ENCODE results near the gene SLC7A7. TPM values are rescaled to one million over a fixed set of nuclear protein-coding genes. Genes with fewer than 3 reads are reported as not detected.
"Not testable (repeated sequence)": the region's sequence is repeated elsewhere in the genome, so short reads cannot be mapped to it uniquely, and the experiment has no call there.

The SLC7A7 gene
- total RNA-seq, 1 donor from 2014 or later: 0.79 TPM

DNA sequence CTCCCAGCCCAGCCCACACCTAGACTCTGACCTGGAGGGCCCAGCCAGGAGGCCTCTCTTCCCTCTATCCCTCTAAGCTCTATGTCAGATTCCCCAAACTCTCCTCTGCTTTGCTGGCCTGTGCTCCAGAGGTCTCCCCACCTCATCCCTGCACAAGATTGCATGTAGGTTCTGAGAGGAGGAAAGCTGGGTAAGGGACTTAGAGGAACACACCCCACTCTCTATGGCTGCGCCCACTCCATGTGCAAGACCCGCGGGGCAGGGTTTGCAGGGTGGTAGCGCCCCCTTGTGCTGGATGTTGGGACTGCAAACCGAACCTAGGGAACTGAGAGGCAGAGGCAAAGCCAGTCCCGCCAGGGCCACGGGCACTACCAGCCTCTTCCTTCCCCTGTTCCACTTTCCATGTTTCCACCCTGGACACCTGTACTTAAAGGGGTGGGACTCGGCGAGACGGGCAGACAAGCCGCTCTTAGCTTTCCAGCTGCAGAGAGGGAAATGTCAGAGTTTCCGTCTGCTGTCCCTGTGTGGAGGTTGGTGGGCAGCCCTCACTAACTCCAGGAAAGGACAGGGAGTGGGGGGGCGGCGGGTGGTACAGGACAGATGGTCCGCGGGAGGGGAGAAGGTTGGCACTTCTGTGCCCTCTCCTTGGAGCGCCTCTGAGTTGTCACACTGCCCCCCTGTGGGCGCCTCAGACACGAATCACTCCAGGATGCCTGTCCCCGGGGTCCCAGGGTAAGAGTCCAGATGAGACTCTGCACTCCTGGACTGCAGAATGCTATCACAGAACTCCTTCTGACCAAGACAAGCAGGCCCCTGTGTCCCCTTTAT is 37.9 kb upstream of the SLC7A7 start:
- Histone ChIP-seq H3K36me3 (ENCODE audit: control insufficient read depth, insufficient read depth, low read length) (no peaks in the 10 kb centered on the region), H3K4me3 (ENCODE audit: low read depth, low read length) (peak overlapping the region; percentile 43), H3K27me3 (ENCODE audit: control insufficient read depth, insufficient read depth, low read length) (no peaks in the 10 kb centered on the region)
- DNase-seq (ENCODE audit: low read depth): peak; percentile 68
- no peak for FAIRE-seq
- TF ChIP-seq, protein P1, sequence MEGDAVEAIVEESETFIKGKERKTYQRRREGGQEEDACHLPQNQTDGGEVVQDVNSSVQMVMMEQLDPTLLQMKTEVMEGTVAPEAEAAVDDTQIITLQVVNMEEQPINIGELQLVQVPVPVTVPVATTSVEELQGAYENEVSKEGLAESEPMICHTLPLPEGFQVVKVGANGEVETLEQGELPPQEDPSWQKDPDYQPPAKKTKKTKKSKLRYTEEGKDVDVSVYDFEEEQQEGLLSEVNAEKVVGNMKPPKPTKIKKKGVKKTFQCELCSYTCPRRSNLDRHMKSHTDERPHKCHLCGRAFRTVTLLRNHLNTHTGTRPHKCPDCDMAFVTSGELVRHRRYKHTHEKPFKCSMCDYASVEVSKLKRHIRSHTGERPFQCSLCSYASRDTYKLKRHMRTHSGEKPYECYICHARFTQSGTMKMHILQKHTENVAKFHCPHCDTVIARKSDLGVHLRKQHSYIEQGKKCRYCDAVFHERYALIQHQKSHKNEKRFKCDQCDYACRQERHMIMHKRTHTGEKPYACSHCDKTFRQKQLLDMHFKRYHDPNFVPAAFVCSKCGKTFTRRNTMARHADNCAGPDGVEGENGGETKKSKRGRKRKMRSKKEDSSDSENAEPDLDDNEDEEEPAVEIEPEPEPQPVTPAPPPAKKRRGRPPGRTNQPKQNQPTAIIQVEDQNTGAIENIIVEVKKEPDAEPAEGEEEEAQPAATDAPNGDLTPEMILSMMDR (IDR thresholded peaks at IDR 0.05; ENCODE audit: insufficient read depth, low read length, severe bottlenecking): peak; percentile 93

DNA sequence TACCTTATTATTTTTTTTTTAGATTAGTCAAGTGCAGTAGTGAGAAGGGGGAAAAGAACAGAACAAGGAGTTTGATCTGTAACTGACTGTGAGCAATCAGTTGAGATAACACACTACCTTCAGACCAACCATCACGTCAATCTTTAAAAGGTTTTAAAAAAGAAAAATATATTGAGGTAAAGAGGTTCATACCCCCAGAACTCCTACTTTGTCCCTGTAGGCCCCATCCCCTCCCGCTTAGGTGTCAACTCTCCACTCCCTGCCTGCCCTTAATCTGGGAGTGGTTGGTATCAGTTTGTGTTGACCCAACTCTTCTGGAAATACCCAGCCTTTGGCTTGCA is 37.3 kb upstream of the SLC7A7 start:
- no peak for FAIRE-seq
- Histone ChIP-seq H3K36me3 (ENCODE audit: control insufficient read depth, insufficient read depth, low read length) (no peaks in the 10 kb centered on the region), H3K4me3 (ENCODE audit: low read depth, low read length) (no peak overlapping the region), H3K27me3 (ENCODE audit: control insufficient read depth, insufficient read depth, low read length) (no peaks in the 10 kb centered on the region)
- TF ChIP-seq, protein P1 (IDR thresholded peaks at IDR 0.05; ENCODE audit: insufficient read depth, low read length, severe bottlenecking): no peak
- no peak for DNase-seq (ENCODE audit: low read depth)

DNA sequence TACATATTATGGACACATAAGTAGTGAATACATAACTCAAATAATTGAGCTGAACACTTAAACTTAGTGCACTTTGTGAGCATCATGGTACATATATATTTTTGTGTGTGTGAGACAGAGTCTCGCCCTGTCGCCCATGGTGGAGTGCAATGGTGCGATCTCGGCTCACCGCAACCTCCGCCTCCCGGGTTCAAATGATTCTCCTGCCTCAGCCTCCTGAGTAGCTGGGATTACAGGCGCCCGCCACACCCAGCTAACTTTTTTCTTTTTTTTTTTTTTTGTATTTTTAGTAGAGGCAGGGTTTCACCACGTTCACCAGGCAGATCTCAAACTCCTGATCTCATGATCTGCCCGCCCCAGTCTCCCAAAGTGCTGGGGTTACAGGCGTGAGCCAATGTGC is 36.9 kb upstream of the SLC7A7 start:
- FAIRE-seq; H3K4me3 ChIP-seq (ENCODE audit: low read depth, low read length); DNase-seq (ENCODE audit: low read depth); H3K27me3 ChIP-seq (ENCODE audit: control insufficient read depth, insufficient read depth, low read length); H3K36me3 ChIP-seq (ENCODE audit: control insufficient read depth, insufficient read depth, low read length): not testable (repeated sequence)

DNA sequence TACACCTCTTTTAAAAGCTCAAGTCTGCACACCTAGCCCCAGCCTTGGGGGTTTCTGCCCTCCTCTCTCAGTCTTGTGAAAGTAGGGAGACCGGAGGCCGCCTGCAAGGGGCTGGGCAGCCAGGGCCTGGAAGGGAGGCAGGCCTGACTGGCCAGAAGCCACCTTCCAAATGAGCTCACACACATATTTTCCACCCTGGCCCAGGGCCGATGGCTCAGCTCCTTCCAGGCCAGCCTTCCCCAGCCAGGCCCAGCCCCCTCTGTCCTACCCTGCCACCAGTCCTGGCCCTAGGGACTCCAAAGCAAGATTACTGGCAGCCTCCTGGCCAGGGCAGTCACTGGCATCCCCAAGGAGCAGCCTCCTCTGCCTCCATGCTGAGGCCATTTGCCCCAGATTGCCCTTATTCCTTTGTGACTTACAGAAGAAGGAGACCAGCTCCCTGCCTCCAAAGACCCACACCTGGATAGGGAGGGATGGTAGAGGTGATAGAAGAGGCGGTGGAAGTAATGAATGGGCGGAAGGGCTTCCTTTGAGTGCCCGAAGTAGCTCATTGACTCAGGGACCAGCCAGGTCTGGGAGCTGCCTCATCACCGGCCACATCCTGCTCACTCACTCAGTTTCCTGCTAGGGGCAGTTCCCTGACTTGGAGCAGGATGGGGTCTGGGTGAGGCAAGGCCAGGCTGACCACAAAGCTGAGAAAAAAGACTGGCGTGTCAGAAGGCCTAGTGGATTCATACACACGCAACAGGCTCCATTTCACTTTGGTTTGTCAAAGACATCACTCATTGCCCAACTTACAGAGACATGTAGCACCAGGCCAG is 35.9 kb upstream of the SLC7A7 start:
- FAIRE-seq (no peak), DNase-seq (ENCODE audit: low read depth) (peak; percentile 93)
- H3K36me3 ChIP-seq (ENCODE audit: control insufficient read depth, insufficient read depth, low read length): peaks cover 6% of the 10 kb centered on the region
- TF ChIP-seq, protein P1 (IDR thresholded peaks at IDR 0.05; ENCODE audit: insufficient read depth, low read length, severe bottlenecking): no peak
- H3K27me3 ChIP-seq (ENCODE audit: control insufficient read depth, insufficient read depth, low read length): no peaks in the 10 kb centered on the region
- H3K4me3 ChIP-seq (ENCODE audit: low read depth, low read length): no peak overlapping the region

DNA sequence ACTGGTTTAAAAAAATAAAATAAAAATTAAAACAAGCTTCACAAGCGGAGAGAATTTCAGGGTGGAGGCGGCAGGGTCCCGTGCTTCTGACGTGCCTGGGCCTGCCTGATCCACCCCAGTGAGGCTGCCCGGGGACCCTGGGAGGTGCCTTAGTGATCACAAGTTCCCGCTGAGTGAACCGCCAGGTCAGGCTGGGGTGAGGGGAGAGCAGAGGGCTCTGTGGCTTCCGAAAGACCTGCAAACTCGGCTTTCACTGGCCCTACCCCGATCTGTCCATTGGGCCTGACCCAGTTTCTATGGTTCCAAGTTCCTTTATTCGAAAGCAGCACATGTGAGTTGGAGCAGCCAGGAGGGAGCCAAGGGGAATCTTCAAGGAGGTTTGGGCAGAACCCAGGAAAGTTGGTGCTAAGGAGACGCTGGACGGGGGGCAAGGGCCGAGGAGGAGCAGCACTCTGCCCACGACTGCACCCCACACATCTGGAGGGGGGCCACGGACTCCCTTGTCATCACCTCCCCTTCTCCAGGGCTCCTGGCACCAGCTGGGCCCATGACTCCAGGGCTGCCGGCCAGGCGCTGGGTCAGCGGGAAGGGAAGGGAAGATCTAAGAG is 34.1 kb upstream of the SLC7A7 start:
- peak; percentile 48 for DNase-seq (ENCODE audit: low read depth)
- FAIRE-seq: no peak
- H3K27me3 ChIP-seq (ENCODE audit: control insufficient read depth, insufficient read depth, low read length): no peaks in the 10 kb centered on the region
- H3K36me3 ChIP-seq (ENCODE audit: control insufficient read depth, insufficient read depth, low read length): peaks cover 24% of the 10 kb centered on the region
- TF ChIP-seq, protein P1 (IDR thresholded peaks at IDR 0.05; ENCODE audit: insufficient read depth, low read length, severe bottlenecking): no peak
- no peak overlapping the region for H3K4me3 ChIP-seq (ENCODE audit: low read depth, low read length)

Measured in bronchial epithelial cell (primary cell).